GM12872 (cell line): ENCODE data around the gene PPP1R2.

Experiments
- CTCF ChIP-seq: IDR thresholded peaks from 3 replicates; pipeline ENCODE4 v1.5.1; 2011; ENCODE audit warnings: low read depth, mild to moderate bottlenecking, low read length, moderate library complexity; ENCODE audit not compliant: insufficient read depth

PPP1R2 gene

GRCh38 chr3:195468391-195468776 lies 74.7 kb downstream of the PPP1R2 start:
- no peak for TF ChIP-seq CTCF

- TF ChIP-seq CTCF = no peak
These were observed 75.3 kb downstream of the PPP1R2 start for GRCh38 chr3:195467641-195468390.

GRCh38 chr3:195466251-195466650 lies 76.9 kb downstream of the PPP1R2 start:
- TF ChIP-seq CTCF = no peak
